Measurements from ENCODE around the gene BIN1.

DNA sequence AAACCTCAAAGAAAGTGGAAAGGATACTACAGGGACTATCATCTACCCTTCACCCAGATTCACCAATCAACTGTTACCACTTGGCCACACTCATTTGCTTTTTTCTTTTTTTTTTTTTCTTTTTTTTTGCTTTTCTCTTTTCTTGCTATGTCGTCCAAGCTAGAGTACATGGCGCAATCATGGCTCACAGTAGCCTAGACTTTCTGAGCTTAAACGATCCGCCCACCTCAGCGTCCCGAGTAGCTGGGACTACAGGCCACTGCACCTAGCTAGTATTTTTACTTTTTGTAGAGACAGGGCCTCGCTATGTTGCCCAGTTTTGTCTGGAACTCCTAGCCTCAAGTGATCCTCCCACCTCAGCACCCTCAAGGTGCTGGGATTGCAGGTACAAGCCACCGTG, 24.0 kb downstream of the BIN1 start:
- TF ChIP-seq REST (IDR thresholded peaks at IDR 0.05; ENCODE audit: insufficient read depth in 1 of 2, low read depth in 2 of 2, low read length in 2 of 2) (no peak), POLR2AphosphoS5 (IDR thresholded peaks at IDR 0.05; ENCODE audit: low read depth, low read length) (no peak), SIN3A (IDR thresholded peaks at IDR 0.05; ENCODE audit: borderline replicate concordance, insufficient read depth, low read length) (no peak)

All from PFSK-1 (cell line).